ENCODE results near the gene ADD1.

GRCh38 chr4:2823301-2823670, 20.4 kb upstream of the ADD1 start:
- no peak for TF ChIP-seq CTCF (conservative IDR thresholded peaks at IDR 0.05)
- TF ChIP-seq EZH2 (IDR thresholded peaks at IDR 0.05; ENCODE audit: low read depth): no peak
